ENCODE data around the gene TSHR. TPM values are rescaled to one million over a fixed set of nuclear protein-coding genes. Genes with fewer than 3 reads are reported as not detected.

The TSHR gene
- total and polyA plus RNA-seq, 2 experiments from 2014 or later = 0.83 TPM; not detected in 1

GRCh38 chr14:81172881-81173280, 217.5 kb downstream of the TSHR start:
- Histone ChIP-seq H3K4me3 (no peak overlapping the region), H3K4me2 (no peak overlapping the region), H4K20me1 (ENCODE audit: insufficient read depth, poor library complexity, severe bottlenecking) (no peaks in the 10 kb centered on the region), H2AFZ (no peak overlapping the region), H3K4me1 (ENCODE audit: insufficient read depth) (peaks cover 6% of the 10 kb centered on the region), H3K9me3 (ENCODE audit: low read depth) (no peaks in the 10 kb centered on the region), H3K79me2 (peaks cover 4% of the 10 kb centered on the region), H3K27me3 (no peaks in the 10 kb centered on the region), H3K36me3 (replicated peaks; ENCODE audit: insufficient read depth, low read depth) (no peaks in the 10 kb centered on the region), H3K27ac (no peak overlapping the region), H3K9me2 (replicated peaks; ENCODE audit: insufficient read depth) (no peaks in the 10 kb centered on the region)
- TF ChIP-seq EZH2phosphoT487 (IDR thresholded peaks at IDR 0.05; ENCODE audit: low read depth, severe bottlenecking, unreplicated experiment) (no peak), EZH2 (IDR thresholded peaks at IDR 0.05; ENCODE audit: borderline replicate concordance) (no peak), CTCF (IDR thresholded peaks at IDR 0.05; ENCODE audit: poor library complexity) (no peak)
- WGBS (ENCODE audit: low lambda C conversion rate, missing lambda C conversion rate) = 87% methylated on average over 3 of the region's 3 CpGs
- no peak for DNase-seq (ENCODE audit: low spot score)

- no peaks in the 10 kb centered on the region for H3K36me3 ChIP-seq (replicated peaks; ENCODE audit: insufficient read depth, low read depth)
- no peaks in the 10 kb centered on the region for H3K9me2 ChIP-seq (replicated peaks; ENCODE audit: insufficient read depth)
- DNase-seq (ENCODE audit: low spot score) = no peak
- no peaks in the 10 kb centered on the region for H3K9me3 ChIP-seq (ENCODE audit: low read depth)
- TF ChIP-seq CTCF (IDR thresholded peaks at IDR 0.05; ENCODE audit: poor library complexity) (no peak), EZH2phosphoT487 (IDR thresholded peaks at IDR 0.05; ENCODE audit: low read depth, severe bottlenecking, unreplicated experiment) (no peak), EZH2 (IDR thresholded peaks at IDR 0.05; ENCODE audit: borderline replicate concordance) (no peak)
- H4K20me1 ChIP-seq (ENCODE audit: insufficient read depth, poor library complexity, severe bottlenecking) = no peaks in the 10 kb centered on the region
- H3K27me3 ChIP-seq = no peaks in the 10 kb centered on the region
- no peak overlapping the region for H2AFZ ChIP-seq
- WGBS (ENCODE audit: low lambda C conversion rate, missing lambda C conversion rate) = 93% methylated on average over 3 of the region's 3 CpGs
- no peak overlapping the region for H3K27ac ChIP-seq
- no peak overlapping the region for H3K4me2 ChIP-seq
- no peak overlapping the region for H3K4me3 ChIP-seq
- no peaks in the 10 kb centered on the region for H3K79me2 ChIP-seq
- H3K4me1 ChIP-seq (ENCODE audit: insufficient read depth) = no peaks in the 10 kb centered on the region
These were observed 220.8 kb downstream of the TSHR start for GRCh38 chr14:81176241-81176640.

GRCh38 chr14:81177225-81177624, 221.8 kb downstream of the TSHR start:
- H2AFZ ChIP-seq = no peak overlapping the region
- TF ChIP-seq EZH2phosphoT487 (IDR thresholded peaks at IDR 0.05; ENCODE audit: low read depth, severe bottlenecking, unreplicated experiment) (no peak), EZH2 (IDR thresholded peaks at IDR 0.05; ENCODE audit: borderline replicate concordance) (no peak), CTCF (IDR thresholded peaks at IDR 0.05; ENCODE audit: poor library complexity) (no peak)
- no peak for DNase-seq (ENCODE audit: low spot score)
- H4K20me1 ChIP-seq (ENCODE audit: insufficient read depth, poor library complexity, severe bottlenecking) = no peaks in the 10 kb centered on the region
- no peaks in the 10 kb centered on the region for H3K36me3 ChIP-seq (replicated peaks; ENCODE audit: insufficient read depth, low read depth)
- no peaks in the 10 kb centered on the region for H3K27me3 ChIP-seq
- no peaks in the 10 kb centered on the region for H3K9me3 ChIP-seq (ENCODE audit: low read depth)
- no peaks in the 10 kb centered on the region for H3K9me2 ChIP-seq (replicated peaks; ENCODE audit: insufficient read depth)
- 100% methylated on average over 1 of the region's 1 CpG for WGBS (ENCODE audit: low lambda C conversion rate, missing lambda C conversion rate)
- no peak overlapping the region for H3K4me3 ChIP-seq
- no peaks in the 10 kb centered on the region for H3K4me1 ChIP-seq (ENCODE audit: insufficient read depth)
- H3K4me2 ChIP-seq = no peak overlapping the region
- no peak overlapping the region for H3K27ac ChIP-seq
- H3K79me2 ChIP-seq = no peaks in the 10 kb centered on the region

- Histone ChIP-seq H3K36me3 (replicated peaks; ENCODE audit: insufficient read depth, low read depth) (no peaks in the 10 kb centered on the region), H3K27ac (no peak overlapping the region), H3K4me2 (no peak overlapping the region), H3K27me3 (no peaks in the 10 kb centered on the region), H4K20me1 (ENCODE audit: insufficient read depth, poor library complexity, severe bottlenecking) (no peaks in the 10 kb centered on the region), H3K79me2 (no peaks in the 10 kb centered on the region), H3K9me2 (replicated peaks; ENCODE audit: insufficient read depth) (no peaks in the 10 kb centered on the region), H3K4me1 (ENCODE audit: insufficient read depth) (no peaks in the 10 kb centered on the region), H3K9me3 (ENCODE audit: low read depth) (no peaks in the 10 kb centered on the region), H2AFZ (no peak overlapping the region), H3K4me3 (no peak overlapping the region)
- TF ChIP-seq EZH2phosphoT487 (IDR thresholded peaks at IDR 0.05; ENCODE audit: low read depth, severe bottlenecking, unreplicated experiment) = no peak
- TF ChIP-seq EZH2 (IDR thresholded peaks at IDR 0.05; ENCODE audit: borderline replicate concordance) = no peak
- TF ChIP-seq CTCF (IDR thresholded peaks at IDR 0.05; ENCODE audit: poor library complexity) = no peak
- DNase-seq (ENCODE audit: low spot score) = no peak
These were observed 222.6 kb downstream of the TSHR start for GRCh38 chr14:81178063-81178462.
